ENCODE data around the gene GBA3.

Gene GBA3

DNA sequence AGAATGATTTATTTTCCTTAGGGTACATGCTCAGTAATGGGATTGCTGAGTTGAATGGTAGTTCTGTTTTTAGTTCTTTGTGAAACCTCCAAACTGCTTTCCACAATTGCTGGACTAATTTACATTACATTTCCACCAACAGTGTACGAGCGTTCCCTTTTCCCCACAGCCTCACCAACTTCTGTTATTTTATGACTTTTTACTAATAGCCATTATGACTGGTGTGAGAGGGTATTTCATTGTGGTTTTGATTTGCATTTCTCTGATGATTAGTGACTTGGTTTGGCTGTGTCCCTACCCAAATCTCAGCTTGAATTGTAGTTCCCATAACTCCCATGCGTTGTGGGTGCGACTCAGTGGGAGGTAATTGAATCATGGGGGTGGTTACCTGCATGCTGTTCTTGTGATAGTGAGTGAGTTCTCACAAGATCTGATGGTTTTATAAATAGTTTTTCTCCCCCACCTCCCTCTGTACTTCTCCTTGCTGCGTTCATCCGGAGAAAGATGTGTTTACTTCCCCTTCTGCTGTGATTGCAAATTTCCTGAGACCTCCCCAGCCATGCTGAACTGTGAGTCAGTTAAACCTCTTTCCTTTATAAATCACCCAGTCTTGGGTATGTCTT is 95.1 kb downstream of the GBA3 start:
- no peak overlapping the region for H3K4me3 ChIP-seq (replicated peaks in 1 of 2; ENCODE audit: low read depth in 2 of 2, low read length in 2 of 2)
- TF ChIP-seq, protein P1, sequence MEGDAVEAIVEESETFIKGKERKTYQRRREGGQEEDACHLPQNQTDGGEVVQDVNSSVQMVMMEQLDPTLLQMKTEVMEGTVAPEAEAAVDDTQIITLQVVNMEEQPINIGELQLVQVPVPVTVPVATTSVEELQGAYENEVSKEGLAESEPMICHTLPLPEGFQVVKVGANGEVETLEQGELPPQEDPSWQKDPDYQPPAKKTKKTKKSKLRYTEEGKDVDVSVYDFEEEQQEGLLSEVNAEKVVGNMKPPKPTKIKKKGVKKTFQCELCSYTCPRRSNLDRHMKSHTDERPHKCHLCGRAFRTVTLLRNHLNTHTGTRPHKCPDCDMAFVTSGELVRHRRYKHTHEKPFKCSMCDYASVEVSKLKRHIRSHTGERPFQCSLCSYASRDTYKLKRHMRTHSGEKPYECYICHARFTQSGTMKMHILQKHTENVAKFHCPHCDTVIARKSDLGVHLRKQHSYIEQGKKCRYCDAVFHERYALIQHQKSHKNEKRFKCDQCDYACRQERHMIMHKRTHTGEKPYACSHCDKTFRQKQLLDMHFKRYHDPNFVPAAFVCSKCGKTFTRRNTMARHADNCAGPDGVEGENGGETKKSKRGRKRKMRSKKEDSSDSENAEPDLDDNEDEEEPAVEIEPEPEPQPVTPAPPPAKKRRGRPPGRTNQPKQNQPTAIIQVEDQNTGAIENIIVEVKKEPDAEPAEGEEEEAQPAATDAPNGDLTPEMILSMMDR (IDR thresholded peaks at IDR 0.05; ENCODE audit: low read depth, low read length), result no peak
- no peak for DNase-seq (ENCODE audit: low read depth in 2 of 2)

DNA sequence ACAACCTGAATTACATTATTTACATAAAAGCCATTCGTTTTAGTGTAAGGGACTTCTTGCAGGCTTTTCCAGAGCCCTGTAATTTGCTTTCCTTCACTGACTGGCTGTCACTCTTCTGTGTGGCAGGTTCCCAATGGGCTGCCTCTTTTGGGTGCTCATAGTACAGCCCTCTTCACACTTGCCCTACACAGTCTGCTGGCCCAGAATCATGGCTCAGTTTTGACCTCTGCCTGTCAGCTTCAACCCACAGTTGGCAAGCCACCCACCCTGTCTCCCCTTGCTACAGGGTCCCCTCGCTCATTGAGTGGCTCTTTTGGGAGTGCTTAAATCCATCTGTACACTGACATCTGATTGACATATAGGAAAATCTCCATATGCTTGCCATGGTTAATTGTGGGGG is 97.9 kb downstream of the GBA3 start:
- no peak for DNase-seq (ENCODE audit: low read depth in 2 of 2)
- TF ChIP-seq, protein P1 (IDR thresholded peaks at IDR 0.05; ENCODE audit: low read depth, low read length), result no peak
- no peak overlapping the region for H3K4me3 ChIP-seq (replicated peaks in 1 of 2; ENCODE audit: low read depth in 2 of 2, low read length in 2 of 2)

DNA sequence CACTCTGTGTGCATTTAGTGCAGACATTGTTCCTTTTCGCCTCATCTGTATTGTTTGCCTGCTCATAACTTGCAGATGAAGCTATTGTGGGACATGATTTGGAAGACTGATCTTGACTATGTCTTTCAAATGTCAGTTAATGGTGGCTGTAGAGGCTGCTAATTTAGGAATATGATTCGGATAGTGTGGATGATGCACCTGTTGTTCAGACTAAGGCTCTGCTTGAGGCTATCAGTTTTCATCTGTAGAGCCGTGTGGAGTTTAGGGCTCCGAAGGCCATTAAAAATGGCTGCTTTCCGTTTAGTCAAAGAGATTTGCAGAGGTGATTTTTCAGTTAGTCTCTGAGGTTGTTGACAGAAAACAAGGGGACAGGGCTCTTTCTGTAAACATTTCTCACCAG is 102.0 kb downstream of the GBA3 start:
- TF ChIP-seq, protein P1 (IDR thresholded peaks at IDR 0.05; ENCODE audit: low read depth, low read length), result no peak
- DNase-seq (ENCODE audit: low read depth in 2 of 2), result no peak
- H3K4me3 ChIP-seq (replicated peaks in 1 of 2; ENCODE audit: low read depth in 2 of 2, low read length in 2 of 2), result no peak overlapping the region

DNA sequence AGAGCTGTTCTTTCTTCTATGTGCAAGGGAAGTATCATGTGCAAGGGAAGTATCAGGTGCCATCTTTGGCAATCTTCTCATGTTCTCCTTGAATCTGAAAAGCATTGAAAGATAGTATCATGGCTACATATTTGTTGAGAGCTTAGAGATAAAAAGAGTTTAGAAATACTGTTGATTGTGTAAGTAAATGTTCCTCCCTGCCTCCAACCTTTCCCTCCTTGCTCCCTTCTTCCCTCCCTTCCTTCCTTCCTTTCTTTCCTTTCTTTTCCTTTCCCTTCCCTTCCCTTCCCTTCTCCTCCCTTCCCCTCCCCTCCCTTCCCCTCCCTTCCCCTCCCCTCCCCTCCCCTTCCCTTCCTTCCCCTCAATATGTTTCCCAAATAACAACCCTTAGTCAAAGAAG is 108.7 kb downstream of the GBA3 start:
- H3K4me3 ChIP-seq (replicated peaks in 1 of 2; ENCODE audit: low read depth in 2 of 2, low read length in 2 of 2), result no peak overlapping the region
- TF ChIP-seq, protein P1 (IDR thresholded peaks at IDR 0.05; ENCODE audit: low read depth, low read length), result no peak
- no peak for DNase-seq (ENCODE audit: low read depth in 2 of 2)

DNA sequence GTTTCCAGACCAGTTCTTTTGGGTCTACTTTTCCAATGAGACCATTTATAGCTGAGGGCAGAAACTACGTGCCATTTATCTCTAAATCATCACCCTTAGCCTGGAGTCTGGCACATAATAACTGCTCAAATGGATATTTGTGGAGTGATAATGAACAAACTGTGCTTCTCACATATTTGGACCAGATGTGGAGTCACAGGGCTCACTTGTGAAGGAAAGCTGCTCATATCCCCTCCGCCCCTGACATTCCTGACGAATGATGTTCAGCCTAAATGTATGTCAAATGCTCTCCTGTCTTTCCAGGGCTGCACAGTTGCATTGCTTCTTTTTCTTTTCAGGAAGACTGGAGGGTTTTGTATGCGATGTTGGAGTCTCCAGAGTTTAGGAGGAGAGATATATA is 110.1 kb downstream of the GBA3 start:
- TF ChIP-seq, protein P1 (IDR thresholded peaks at IDR 0.05; ENCODE audit: low read depth, low read length), result no peak
- no peak overlapping the region for H3K4me3 ChIP-seq (replicated peaks in 1 of 2; ENCODE audit: low read depth in 2 of 2, low read length in 2 of 2)

DNA sequence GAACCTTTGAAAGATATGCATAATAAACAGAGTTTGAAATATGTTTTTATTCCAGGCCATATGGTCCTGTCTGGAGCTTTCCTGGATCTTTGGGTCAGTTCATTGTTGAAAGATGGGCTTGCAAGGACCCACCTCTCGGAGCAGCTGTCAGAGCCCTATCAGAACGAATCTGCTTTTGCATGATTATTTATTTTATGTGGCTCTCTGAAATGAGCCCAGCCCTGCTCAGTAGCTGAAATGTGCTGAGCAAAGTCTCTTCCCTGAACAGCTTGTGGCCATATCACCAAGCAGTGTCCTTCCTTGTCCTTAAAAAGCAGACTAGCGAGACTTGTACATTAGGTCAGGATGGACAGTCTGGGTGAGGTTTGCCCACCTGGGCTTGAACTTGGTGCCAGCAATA is 110.8 kb downstream of the GBA3 start:
- TF ChIP-seq, protein P1 (IDR thresholded peaks at IDR 0.05; ENCODE audit: low read depth, low read length), result no peak
- DNase-seq (ENCODE audit: low read depth in 2 of 2), result no peak
- H3K4me3 ChIP-seq (replicated peaks in 1 of 2; ENCODE audit: low read depth in 2 of 2, low read length in 2 of 2), result no peak overlapping the region

More for the DNA sequence above, 110.1 kb downstream of the GBA3 start:
- no peak for DNase-seq (ENCODE audit: low read depth in 2 of 2)

DNA sequence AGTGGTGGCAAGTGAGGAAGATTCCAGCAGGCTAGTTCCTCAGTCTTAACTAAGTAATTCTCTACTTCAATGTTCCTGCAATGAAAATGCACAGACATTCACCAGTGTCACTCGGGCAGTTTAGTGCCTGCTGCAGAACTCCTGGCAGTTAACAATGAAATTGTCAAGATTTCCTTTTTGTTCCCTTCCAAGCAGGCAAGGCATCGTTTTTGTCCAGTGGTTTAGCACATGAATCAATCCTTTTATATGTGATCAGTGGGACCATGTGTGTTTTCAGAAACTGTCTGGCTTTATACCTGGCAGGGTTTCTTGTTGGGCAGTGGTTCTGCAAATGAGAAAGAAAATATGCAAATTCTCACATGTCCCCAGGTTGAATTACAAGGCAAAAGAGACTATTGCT is 122.2 kb downstream of the GBA3 start:
- DNase-seq (ENCODE audit: low read depth in 2 of 2), result no peak
- no peak overlapping the region for H3K4me3 ChIP-seq (replicated peaks in 1 of 2; ENCODE audit: low read depth in 2 of 2, low read length in 2 of 2)
- TF ChIP-seq, protein P1 (IDR thresholded peaks at IDR 0.05; ENCODE audit: low read depth, low read length), result no peak
